Measurements from ENCODE around the gene EFL1. TPM values are rescaled to one million over a fixed set of nuclear protein-coding genes. Genes with fewer than 3 reads are reported as not detected.
"Not testable (repeated sequence)": the region's sequence is repeated elsewhere in the genome, so short reads cannot be mapped to it uniquely, and the experiment has no call there.

EFL1 gene
- polyA plus RNA-seq, 1 of the 3 experiments (the other 2 are of a cell fraction): 12.3 TPM

- no peak for TF ChIP-seq ZBTB33 (IDR thresholded peaks at IDR 0.05; ENCODE audit: borderline replicate concordance, low read depth)
These were observed 64.6 kb downstream of the EFL1 start (continued) for GRCh38 chr15:82197733-82198594.

GRCh38 chr15:82196353-82196752 is 66.2 kb downstream of the EFL1 start:
- Histone ChIP-seq H3K9me3 (no peaks in the 10 kb centered on the region), H2AFZ (ENCODE audit: low read depth) (no peak overlapping the region), H3K9me2 (no peaks in the 10 kb centered on the region), H3K36me3 (replicated peaks in 1 of 2; ENCODE audit: control insufficient read depth in 1 of 2, insufficient read depth in 2 of 2, low read length in 1 of 2) (peaks cover 2 to 8% of the 10 kb centered on the region in 2 experiments), H3F3A (replicated peaks; ENCODE audit: insufficient read depth) (no peaks in the 10 kb centered on the region), H4K20me1 (ENCODE audit: insufficient read depth) (no peaks in the 10 kb centered on the region), H3K4me2 (no peak overlapping the region), H3K27ac (ENCODE audit: low read depth in 2 of 2, low read length in 1 of 2) (no peak overlapping the region), H3K27me3 (ENCODE audit: insufficient read depth) (no peaks in the 10 kb centered on the region), H3K4me1 (ENCODE audit: control insufficient read depth in 1 of 2, insufficient read depth in 2 of 2, low read depth in 1 of 2, low read length in 1 of 2) (peaks cover 0 to 5% of the 10 kb centered on the region in 2 experiments; a peak in 2 of 4 replicates), H3K4me3 (ENCODE audit: low read depth in 2 of 2, low read length in 1 of 2) (no peak overlapping the region), H3K9ac (no peak overlapping the region), H3K79me2 (ENCODE audit: insufficient read depth) (peaks cover 11% of the 10 kb centered on the region; the same call in 1 of the 2 replicates)
- CTCF ChIA-PET: interaction anchor here (0.6 to 1.6 kb wide), 9 partner anchors 9 to 786 kb away, joined by 3 to 5 read pairs (median 4); no protein-coding TSS in a partner anchor
- no peak for TF ChIP-seq USF1 (IDR thresholded peaks at IDR 0.05; ENCODE audit: borderline replicate concordance, low read depth)
- no peak for TF ChIP-seq SIN3A (IDR thresholded peaks at IDR 0.05; ENCODE audit: borderline replicate concordance, low read depth, low read length)
- no peak for TF ChIP-seq RCOR1 (IDR thresholded peaks at IDR 0.05; ENCODE audit: low read length)
- 88% methylated on average over 2 of the region's 2 CpGs for WGBS (ENCODE audit: low lambda C conversion rate)
- no peak for DNase-seq
- POLR2A ChIA-PET: interaction anchor here (0.7 to 0.9 kb wide), 2 partner anchors 11 to 150 kb away, joined by 3 read pairs; partner anchors contain the start of gene MEX3B

GRCh38 chr15:82195818-82196217 is 66.7 kb downstream of the EFL1 start:
- POLR2A ChIA-PET: interaction anchor here (0.9 kb wide), 1 partner anchor 12 kb away, joined by 3 read pairs; no protein-coding TSS in a partner anchor
- CTCF ChIA-PET: interaction anchor here (0.6 to 1.6 kb wide), 6 partner anchors 14 to 785 kb away, joined by 3 to 5 read pairs (median 4); no protein-coding TSS in a partner anchor
- not testable (repeated sequence) for H3K9me2 ChIP-seq; DNase-seq; H3K4me1 ChIP-seq (ENCODE audit: control insufficient read depth in 1 of 2, insufficient read depth in 2 of 2, low read depth in 1 of 2, low read length in 1 of 2); H3K9ac ChIP-seq; H3K27me3 ChIP-seq (ENCODE audit: insufficient read depth); H3K9me3 ChIP-seq; H3K4me2 ChIP-seq; H2AFZ ChIP-seq (ENCODE audit: low read depth); H3F3A ChIP-seq (replicated peaks; ENCODE audit: insufficient read depth); H3K27ac ChIP-seq (ENCODE audit: low read depth in 2 of 2, low read length in 1 of 2); H4K20me1 ChIP-seq (ENCODE audit: insufficient read depth); H3K4me3 ChIP-seq (ENCODE audit: low read depth in 2 of 2, low read length in 1 of 2); H3K36me3 ChIP-seq (replicated peaks in 1 of 2; ENCODE audit: control insufficient read depth in 1 of 2, insufficient read depth in 2 of 2, low read length in 1 of 2)
- peaks cover 11% of the 10 kb centered on the region; the same call in 1 of the 2 replicates for H3K79me2 ChIP-seq (ENCODE audit: insufficient read depth)
- WGBS (ENCODE audit: low lambda C conversion rate): 93% methylated on average over 7 of the region's 7 CpGs

- H2AFZ ChIP-seq (ENCODE audit: low read depth); POLR2A ChIA-PET; DNase-seq; H3K4me3 ChIP-seq (ENCODE audit: low read depth in 2 of 2, low read length in 1 of 2); H3K27me3 ChIP-seq (ENCODE audit: insufficient read depth); H4K20me1 ChIP-seq (ENCODE audit: insufficient read depth); H3K4me1 ChIP-seq (ENCODE audit: control insufficient read depth in 1 of 2, insufficient read depth in 2 of 2, low read depth in 1 of 2, low read length in 1 of 2); H3K9me3 ChIP-seq; H3K9me2 ChIP-seq; H3K36me3 ChIP-seq (replicated peaks in 1 of 2; ENCODE audit: control insufficient read depth in 1 of 2, insufficient read depth in 2 of 2, low read length in 1 of 2); H3K27ac ChIP-seq (ENCODE audit: low read depth in 2 of 2, low read length in 1 of 2); H3K9ac ChIP-seq; H3F3A ChIP-seq (replicated peaks; ENCODE audit: insufficient read depth); H3K4me2 ChIP-seq: not testable (repeated sequence)
- WGBS (ENCODE audit: low lambda C conversion rate): 94% methylated on average over 6 of the region's 6 CpGs
- H3K79me2 ChIP-seq (ENCODE audit: insufficient read depth): peaks cover 14% of the 10 kb centered on the region; the same call in 1 of the 2 replicates
- CTCF ChIA-PET: interaction anchor here (0.6 to 1.4 kb wide), 2 partner anchors 36 to 784 kb away, joined by 3 to 6 read pairs; no protein-coding TSS in a partner anchor
These were observed 68.0 kb downstream of the EFL1 start for GRCh38 chr15:82194488-82194887.

GRCh38 chr15:82193435-82193834 is 69.1 kb downstream of the EFL1 start:
- H3K9ac ChIP-seq; POLR2A ChIA-PET; H3K36me3 ChIP-seq (replicated peaks in 1 of 2; ENCODE audit: control insufficient read depth in 1 of 2, insufficient read depth in 2 of 2, low read length in 1 of 2); CTCF ChIA-PET; H4K20me1 ChIP-seq (ENCODE audit: insufficient read depth); H3K27ac ChIP-seq (ENCODE audit: low read depth in 2 of 2, low read length in 1 of 2); H3K9me2 ChIP-seq; H3K4me1 ChIP-seq (ENCODE audit: control insufficient read depth in 1 of 2, insufficient read depth in 2 of 2, low read depth in 1 of 2, low read length in 1 of 2); H2AFZ ChIP-seq (ENCODE audit: low read depth); H3K9me3 ChIP-seq; DNase-seq; H3K4me3 ChIP-seq (ENCODE audit: low read depth in 2 of 2, low read length in 1 of 2); H3K27me3 ChIP-seq (ENCODE audit: insufficient read depth); H3K4me2 ChIP-seq; H3F3A ChIP-seq (replicated peaks; ENCODE audit: insufficient read depth): not testable (repeated sequence)
- WGBS (ENCODE audit: low lambda C conversion rate): no CpG with 5 or more reads among the region's 1 CpG
- peaks cover 14% of the 10 kb centered on the region; the same call in 1 of the 2 replicates for H3K79me2 ChIP-seq (ENCODE audit: insufficient read depth)
